Mucosa of gallbladder (tissue), 1 donor: Measurements from ENCODE around the gene MFAP5. TPM values are rescaled to one million over a fixed set of nuclear protein-coding genes. Genes with fewer than 3 reads are reported as not detected.
"Not testable (repeated sequence)": the region's sequence is repeated elsewhere in the genome, so short reads cannot be mapped to it uniquely, and the experiment has no call there.

Experiments used
- DNase-seq: peaks from one replicate; pipeline ENCODE4 v3.0.0-alpha.2; 2020; ENCODE audit warnings: low spot score
- total RNA-seq: library from RNA; stranded (reverse); gene quantifications from one replicate; pipeline ENCODE4 v1.2.1, GENCODE V29; 2021
- donor health status: DM: no; HTN: no; CAD: no.

Gene MFAP5
- total RNA-seq, 1 donor from 2014 or later: 6.8 TPM

DNA sequence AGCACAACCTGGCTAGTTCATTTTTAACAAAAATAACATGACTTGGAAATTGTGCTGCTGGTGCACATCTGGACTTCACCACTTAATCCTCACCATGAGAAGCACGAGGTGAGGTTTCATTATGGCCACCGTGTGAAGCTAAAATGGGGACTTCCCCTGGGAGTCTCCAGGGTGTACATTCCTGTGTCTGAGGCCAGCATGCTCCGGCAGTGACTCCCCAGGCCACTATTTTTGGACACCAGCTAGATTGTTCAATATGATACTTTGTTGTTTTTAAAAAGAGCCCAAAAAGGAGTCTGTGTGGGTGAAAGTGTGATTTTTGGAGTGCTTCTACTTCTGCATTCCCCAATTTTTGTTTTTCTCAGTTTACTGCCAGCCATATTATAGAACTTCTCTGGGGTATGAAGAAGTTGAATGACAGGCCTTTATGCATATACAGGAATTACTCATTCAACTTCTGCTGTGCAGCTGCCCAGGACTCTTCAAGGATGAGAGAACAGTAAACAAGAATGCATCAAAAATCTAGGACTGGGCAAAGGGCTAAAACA, 33.1 kb downstream of the MFAP5 start:
- DNase-seq: no peak

DNA sequence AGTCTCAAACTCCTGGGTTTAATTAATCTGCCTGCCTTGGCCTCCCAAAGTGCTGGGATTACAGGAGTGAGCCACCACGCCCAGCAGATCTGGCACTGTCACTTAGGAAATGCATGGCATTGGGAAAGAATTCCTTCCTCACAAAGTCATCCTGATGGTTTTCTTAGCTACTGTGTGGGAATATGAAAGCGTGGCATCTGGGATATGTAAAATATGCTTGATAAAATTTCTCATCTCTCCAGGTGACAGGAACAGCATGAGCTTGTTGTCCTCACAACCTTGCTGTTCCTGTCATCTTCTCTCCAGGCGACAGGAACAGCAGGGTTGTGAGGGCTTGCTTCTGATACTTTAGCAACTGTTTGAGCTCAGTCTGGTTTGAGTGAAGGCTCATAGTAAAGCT, 33.9 kb downstream of the MFAP5 start:
- no peak for DNase-seq

DNA sequence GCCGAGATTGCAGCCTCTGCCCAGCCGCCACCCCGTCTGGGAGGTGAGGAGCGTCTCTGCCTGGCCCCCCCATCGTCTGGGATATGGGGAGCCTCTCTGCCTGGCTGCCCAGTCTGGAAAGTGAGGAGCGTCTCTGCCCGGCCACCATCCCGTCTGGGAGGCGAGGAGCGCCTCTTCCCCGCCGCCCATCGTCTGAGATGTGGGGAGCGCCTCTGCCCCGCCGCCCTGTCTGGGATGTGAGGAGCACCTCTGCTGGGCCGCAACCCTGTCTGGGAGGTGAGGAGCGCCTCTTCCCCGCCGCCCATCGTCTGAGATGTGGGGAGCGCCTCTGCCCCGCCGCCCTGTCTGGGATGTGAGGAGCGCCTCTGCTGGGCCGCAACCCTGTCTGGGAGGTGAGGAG, 37.9 kb downstream of the MFAP5 start:
- DNase-seq: not testable (repeated sequence)

DNA sequence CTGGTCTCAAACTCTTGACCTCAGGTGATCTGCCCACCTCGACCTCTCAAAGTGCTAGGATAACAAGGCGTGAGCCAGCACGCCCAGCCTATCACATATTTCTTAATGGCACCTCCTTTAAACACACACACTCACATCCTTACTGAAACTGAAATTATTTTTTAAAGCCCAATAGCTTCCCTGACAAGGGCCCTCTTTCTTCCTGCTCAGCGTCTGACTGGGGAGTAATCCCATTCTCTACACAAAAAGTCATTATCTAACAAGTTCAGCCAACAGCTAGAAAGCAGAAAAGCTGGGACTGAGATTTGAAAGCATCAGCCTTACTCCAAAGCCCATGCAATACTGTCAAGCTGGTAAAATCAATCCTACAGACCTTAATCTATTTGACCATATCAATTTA, 40.0 kb downstream of the MFAP5 start:
- DNase-seq: no peak

DNA sequence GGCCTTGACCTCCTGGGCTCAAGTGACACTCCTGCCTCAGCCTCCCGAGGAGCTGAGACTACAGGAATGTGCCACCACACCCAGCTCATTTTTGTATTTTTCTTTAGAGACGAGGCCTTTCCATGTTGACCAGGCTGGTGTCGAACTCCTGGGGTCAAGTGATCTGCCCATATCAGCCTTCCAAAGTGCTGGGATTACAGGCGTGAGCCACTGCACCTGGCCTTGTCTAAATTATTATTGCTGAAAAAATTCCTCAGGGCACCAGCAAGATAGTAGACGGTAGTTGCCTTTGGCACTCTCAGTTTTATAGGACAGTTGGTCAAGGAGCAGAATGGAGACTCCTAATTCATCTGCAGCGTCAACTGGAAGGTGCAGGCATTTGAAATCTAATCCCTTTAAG, 47.4 kb downstream of the MFAP5 start:
- no peak for DNase-seq

DNA sequence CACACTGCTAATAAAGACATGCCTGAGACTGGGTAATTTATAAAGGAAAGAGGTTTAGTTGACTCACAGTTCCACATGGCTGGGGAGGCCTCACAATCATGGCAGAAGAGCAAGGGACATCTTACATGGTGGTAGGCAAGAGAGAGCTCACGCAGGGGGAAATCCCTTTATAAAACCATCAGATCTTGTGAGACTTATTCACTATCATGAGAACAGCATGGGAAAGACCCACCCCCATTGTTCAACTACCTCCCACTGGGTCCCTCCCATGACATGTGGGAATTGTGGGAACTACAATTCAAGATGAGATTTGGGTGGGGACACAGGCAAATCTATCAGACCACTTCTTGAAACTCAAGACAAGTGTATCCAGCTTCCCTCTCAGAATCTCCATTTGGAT, 48.7 kb downstream of the MFAP5 start:
- not testable (repeated sequence) for DNase-seq

DNA sequence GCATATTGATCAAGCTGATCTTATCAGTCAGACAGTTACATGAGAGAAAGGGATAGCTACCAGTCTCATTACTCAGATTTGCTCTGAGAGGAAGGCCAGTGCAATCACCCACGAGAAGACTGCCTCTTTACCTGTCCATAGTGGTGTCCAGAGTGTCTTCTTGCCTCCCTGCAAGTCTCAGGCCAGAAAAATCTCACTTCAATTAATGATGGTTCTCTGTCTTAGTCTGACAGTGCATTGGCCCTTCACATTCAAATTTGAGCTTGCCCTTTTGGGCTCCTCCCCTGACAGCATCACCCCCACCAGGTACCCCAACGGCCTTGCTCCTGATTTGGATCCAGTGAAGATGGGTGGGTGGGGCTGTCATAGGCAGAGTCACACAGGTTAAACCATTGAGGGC, 50.0 kb downstream of the MFAP5 start, which contains the start of gene AICDA:
AICDA (minus strand) TSS at position 231 of the 400 bp plus-strand sequence; CDS start at position 139, 92 bp downstream.
- no peak for DNase-seq

DNA sequence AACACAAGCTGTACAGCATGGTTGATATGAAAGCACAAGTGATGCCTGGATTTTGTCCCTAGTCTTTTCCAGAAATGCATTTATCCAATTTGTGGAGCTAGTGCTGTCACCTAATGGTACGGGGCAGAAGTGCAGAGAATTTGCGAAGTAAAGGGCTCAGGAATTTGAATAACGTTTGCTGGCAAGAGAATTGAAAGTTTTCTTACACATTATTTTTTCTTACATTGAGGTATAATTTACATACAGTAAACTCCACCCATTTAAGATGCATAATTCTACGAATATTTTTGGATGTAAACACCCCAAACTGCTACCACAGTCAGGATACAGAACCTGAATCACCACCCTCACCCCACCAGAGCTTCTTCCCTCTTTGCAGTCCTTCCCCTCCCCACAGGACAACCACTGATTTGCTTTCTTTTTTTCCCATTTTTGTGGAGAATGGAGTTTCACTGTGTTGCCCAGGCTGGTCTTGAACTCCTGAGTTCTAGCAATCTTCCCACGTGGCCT, 53.5 kb downstream of the MFAP5 start:
- peak; percentile 34 for DNase-seq

DNA sequence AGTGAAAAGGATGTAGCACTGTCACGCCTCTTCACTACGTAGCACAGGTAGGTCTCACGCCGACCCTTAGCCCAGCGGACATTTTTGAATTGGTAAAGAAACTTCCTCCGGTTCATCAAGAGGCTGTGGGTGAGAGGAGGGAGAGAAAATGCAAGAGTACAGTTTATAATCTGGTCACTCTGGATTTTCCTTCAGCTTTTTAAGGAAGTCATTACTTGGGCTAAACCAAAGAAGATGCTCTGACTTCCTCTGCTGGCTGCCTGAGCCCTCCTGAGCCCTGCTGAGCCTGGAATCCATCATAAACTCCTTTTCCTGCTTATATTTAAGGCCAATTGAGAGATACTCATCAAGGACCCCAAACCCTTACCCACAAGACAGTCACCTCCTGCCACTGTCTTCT, 55.7 kb downstream of the MFAP5 start:
- no peak for DNase-seq

DNA sequence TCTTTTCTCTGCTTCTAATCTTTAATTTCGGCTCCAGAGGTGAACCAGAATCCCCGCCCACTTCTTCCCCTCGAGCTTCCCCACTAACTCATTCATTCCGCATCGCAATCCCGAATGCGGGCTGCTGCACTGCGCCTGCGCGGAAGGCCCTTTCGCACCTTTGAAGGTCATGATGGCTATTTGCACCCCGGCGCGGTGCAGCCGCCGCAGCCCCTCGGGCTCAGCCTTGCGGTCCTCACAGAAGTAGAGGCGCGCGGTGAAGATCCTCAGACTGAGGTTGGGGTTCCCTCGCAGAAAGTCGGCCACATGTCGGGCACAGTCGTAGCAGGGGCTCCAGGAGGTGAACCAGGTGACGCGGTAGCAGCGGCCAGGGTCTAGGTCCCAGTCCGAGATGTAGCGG, 57.6 kb downstream of the MFAP5 start:
- no peak for DNase-seq

DNA sequence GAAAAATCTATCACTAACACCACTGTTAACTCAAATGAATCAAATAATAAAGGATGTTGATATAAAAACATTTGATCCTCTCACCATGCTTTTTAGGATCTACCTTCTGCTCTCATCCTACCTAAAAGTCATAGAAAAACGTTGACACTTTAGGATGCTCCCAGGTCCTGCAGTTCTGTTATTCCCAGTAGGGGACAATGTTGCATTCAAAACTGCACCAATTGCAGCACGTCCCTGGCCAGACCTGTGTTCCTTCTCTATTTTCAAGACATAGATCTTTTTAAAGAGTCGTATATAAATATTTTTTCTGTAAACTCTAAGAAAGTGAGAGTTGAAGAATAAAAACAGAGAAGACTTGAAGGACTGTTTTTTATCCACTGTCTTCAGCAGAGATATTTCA, 58.8 kb downstream of the MFAP5 start:
- DNase-seq: no peak

DNA sequence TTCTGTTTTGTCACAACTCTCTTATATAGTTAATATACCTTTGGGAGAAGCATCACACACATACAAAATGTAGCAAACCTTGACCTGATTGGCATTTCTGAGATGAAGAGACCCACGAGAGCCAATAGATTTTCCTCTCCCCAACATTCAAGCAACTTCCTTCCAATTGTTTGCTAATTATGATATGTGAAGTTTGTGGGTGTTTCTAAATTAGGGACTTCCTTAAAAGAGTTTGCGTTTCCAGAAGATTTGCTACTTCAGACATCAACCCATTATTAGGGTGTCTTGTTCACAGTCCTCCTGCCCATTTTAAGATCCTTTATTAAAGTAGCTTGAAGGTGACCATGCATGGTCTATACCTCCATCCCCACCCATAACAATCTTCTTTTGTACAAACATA, 59.3 kb downstream of the MFAP5 start:
- no peak for DNase-seq

DNA sequence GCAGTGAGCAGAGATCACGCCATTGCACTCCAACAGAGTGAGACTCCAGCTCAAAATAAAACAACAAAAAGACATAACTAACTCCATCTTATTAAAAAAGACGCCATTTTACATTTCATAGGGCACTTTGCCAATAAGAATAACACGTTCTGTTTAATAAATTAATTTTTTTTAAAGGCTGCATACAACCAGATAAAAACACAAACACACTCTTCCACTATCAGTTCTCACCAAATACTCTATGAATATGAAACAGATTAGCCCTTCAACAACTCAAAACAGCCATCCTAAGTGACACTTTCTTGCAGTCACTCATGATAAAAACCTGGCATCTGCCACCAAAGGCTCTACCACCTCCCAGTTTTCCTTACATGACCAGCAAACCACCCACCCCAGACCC, 66.1 kb downstream of the MFAP5 start:
- no peak for DNase-seq

Other genes with a start within 250 kb of the MFAP5 start
- gene CLEC6A, start 206.9 kb downstream of the MFAP5 start, total RNA-seq: not detected
- gene CLEC4D, start 149.3 kb downstream of the MFAP5 start, total RNA-seq: not detected
- 7.8 TPM for gene CLEC4E, start 121.9 kb downstream of the MFAP5 start, total RNA-seq
- 2.2 TPM for gene AICDA, start 50.0 kb downstream of the MFAP5 start, total RNA-seq
- gene RIMKLB, start 35.2 kb upstream of the MFAP5 start, total RNA-seq: 34.0 TPM
- gene A2ML1, start 159.8 kb upstream of the MFAP5 start, total RNA-seq: 0.09 TPM